OCI-LY1 (cell line): ENCODE data around the gene PANK4.

ENCODE experiments used
- EZH2 ChIP-seq: fragments of 200-600 bp; sonication (generic), shearing (Covaris generic); IDR thresholded peaks from 2 replicates; pipeline ENCODE4 v1.8.0; 2017; ENCODE audit warnings: borderline replicate concordance, mixed run types, mild to moderate bottlenecking, antibody characterized with exemption, low read length, moderate library complexity, mixed read lengths
- TF ChIP-seq, protein P1 (sequence below): fragments of 200-600 bp; sonication (generic), shearing (Covaris generic); IDR thresholded peaks from 2 replicates; pipeline ENCODE4 v1.5.1; 2017; ENCODE audit warnings: mild to moderate bottlenecking, antibody characterized with exemption, low read length, moderate library complexity, mixed read lengths

DNA sequence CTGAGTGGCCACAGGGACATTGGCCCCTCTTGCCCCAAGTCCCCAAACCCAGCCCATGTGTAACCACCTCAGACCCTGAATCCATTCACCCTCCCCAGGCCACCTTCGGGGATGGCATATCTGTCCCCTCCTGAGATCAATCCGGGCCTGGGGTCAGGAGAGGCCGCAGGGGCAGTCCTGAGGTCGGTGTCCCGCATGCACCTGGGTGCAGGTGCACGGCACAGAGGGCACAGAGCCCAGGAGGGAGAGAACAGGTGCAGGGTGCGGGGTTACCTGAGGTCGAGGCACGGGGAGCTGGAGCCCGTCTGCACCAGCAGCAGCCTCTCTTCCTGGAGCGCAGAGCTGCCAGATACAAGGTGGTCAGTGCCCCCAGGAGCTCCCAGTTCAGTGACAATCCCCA is 16.8 kb downstream of the PANK4 start:
- TF ChIP-seq EZH2, result no peak
- TF ChIP-seq, protein P1, sequence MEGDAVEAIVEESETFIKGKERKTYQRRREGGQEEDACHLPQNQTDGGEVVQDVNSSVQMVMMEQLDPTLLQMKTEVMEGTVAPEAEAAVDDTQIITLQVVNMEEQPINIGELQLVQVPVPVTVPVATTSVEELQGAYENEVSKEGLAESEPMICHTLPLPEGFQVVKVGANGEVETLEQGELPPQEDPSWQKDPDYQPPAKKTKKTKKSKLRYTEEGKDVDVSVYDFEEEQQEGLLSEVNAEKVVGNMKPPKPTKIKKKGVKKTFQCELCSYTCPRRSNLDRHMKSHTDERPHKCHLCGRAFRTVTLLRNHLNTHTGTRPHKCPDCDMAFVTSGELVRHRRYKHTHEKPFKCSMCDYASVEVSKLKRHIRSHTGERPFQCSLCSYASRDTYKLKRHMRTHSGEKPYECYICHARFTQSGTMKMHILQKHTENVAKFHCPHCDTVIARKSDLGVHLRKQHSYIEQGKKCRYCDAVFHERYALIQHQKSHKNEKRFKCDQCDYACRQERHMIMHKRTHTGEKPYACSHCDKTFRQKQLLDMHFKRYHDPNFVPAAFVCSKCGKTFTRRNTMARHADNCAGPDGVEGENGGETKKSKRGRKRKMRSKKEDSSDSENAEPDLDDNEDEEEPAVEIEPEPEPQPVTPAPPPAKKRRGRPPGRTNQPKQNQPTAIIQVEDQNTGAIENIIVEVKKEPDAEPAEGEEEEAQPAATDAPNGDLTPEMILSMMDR, result no peak
